HCT116 (cell line): ENCODE data around the gene C4orf51. TPM values are rescaled to one million over a fixed set of nuclear protein-coding genes. Genes with fewer than 3 reads are reported as not detected.

Experiments
- ATAC-seq: fragments of 200-7000 bp; cut with Tn5 transposase; 2 replicates; pipeline ENCODE4 v1.9.1; 2020; ENCODE audit warnings: mild to moderate bottlenecking, moderate library complexity
- BruUV-seq: library from RNA; stranded (reverse); fragments of 400-500 nt; replicated peaks from 2 replicates; lab custom pipeline; 2021; lab: Mats Ljungman, UMichigan
- CTCF ChIA-PET: fragments of 300-600 bp; sonication (Branson Sonifier 250); formaldehyde crosslinking; loops from one replicate; lab custom pipeline; 2021; ENCODE audit warnings: antibody characterized with exemption; lab: Charles Lee
- POLR2A ChIA-PET: fragments of 300-600, 350-600 bp; sonication (Branson Sonifier 250); formaldehyde crosslinking; loops from one replicate; lab custom pipeline; 2021; ENCODE audit warnings: antibody characterized with exemption; lab: Charles Lee
- RAD21 ChIA-PET, 2 experiments: fragments of 300-600 bp; sonication (Branson Sonifier 250); formaldehyde crosslinking; loops; one replicate each; lab custom pipeline; 2023; ENCODE audit warnings: low total read pairs in 2 of 2; ENCODE audit not compliant: uncharacterized antibody in 2 of 2, unreplicated experiment in 2 of 2, low non-redundant PET in 1 of 2; lab: Charles Lee
- DNase-seq: peaks from one replicate; pipeline ENCODE4 v3.0.0-alpha.2; 2010; ENCODE audit warnings: low read depth, low spot score
- H2AFZ ChIP-seq: fragments of 200-600 bp; shearing (Covaris generic), sonication (generic); 2 replicates; pipeline ENCODE4 v1.6.1; 2017; ENCODE audit warnings: low read depth, mixed run types, mixed read lengths, antibody characterized with exemption, low read length; ENCODE audit not compliant: poor library complexity, severe bottlenecking
- H3K27ac ChIP-seq: 2 replicates; pipeline ENCODE4 v1.5.1; 2012; ENCODE audit warnings: low read depth, low read length
- H3K27me3 ChIP-seq: fragments of 200-600 bp; sonication (generic); 2 replicates; pipeline ENCODE4 v1.6.1; 2016; ENCODE audit warnings: mixed run types, low read length, mixed read lengths; ENCODE audit not compliant: insufficient read depth
- H3K36me3 ChIP-seq, 2 experiments: fragments of 200-500 bp in 1 of 2; fragments of 200-600 bp in 1 of 2; sonication (Bioruptor generic) in 1 of 2; sonication (generic) in 1 of 2; 2 replicates each; pipeline versions ENCODE4 v1.5.1 to v1.6.1; 2014 to 2016; ENCODE audit warnings: low read length in 2 of 2, inconsistent platforms in 1 of 2, mixed read lengths in 1 of 2, mixed run types in 1 of 2; ENCODE audit not compliant: insufficient read depth in 2 of 2, control insufficient read depth in 1 of 2
- H3K4me1 ChIP-seq, 2 experiments: fragments of 200-600 bp in 1 of 2; sonication (generic) in 1 of 2; 2 replicates each; pipeline versions ENCODE4 v1.5.1 to v1.6.1; 2012 to 2017; ENCODE audit warnings: low read length in 2 of 2, inconsistent platforms in 1 of 2, mild to moderate bottlenecking in 1 of 2, mixed read lengths in 1 of 2, mixed run types in 1 of 2, moderate library complexity in 1 of 2; ENCODE audit not compliant: insufficient read depth in 2 of 2, control insufficient read depth in 1 of 2
- H3K4me2 ChIP-seq: fragments of 200-600 bp; sonication (generic); 2 replicates; pipeline ENCODE4 v1.6.1; 2017; ENCODE audit warnings: mixed run types, low read length, mixed read lengths
- H3K4me3 ChIP-seq, 2 experiments: fragments of 200-600 bp in 1 of 2; sonication (generic) in 1 of 2; replicated peaks in 1 of 2; 2 replicates each; pipeline ENCODE4 v1.5.1; 2011 to 2016; ENCODE audit warnings: low read length in 2 of 2, control low read depth in 1 of 2, low read depth in 1 of 2, mild to moderate bottlenecking in 1 of 2, mixed read lengths in 1 of 2, mixed run types in 1 of 2
- H3K79me2 ChIP-seq: fragments of 200-600 bp; sonication (generic); 2 replicates; pipeline ENCODE4 v1.6.1; 2017; ENCODE audit warnings: mild to moderate bottlenecking, mixed run types, low read length, moderate library complexity, mixed read lengths; ENCODE audit not compliant: insufficient read depth
- H3K9ac ChIP-seq: fragments of 200-600 bp; sonication (generic); 2 replicates; pipeline ENCODE4 v1.6.1; 2016; ENCODE audit warnings: low read length, mixed read lengths
- H3K9me2 ChIP-seq: fragments of 200-600 bp; sonication (generic), shearing (Covaris generic); 2 replicates; pipeline ENCODE4 v1.6.1; 2017; ENCODE audit warnings: mixed run types, mild to moderate bottlenecking, moderate library complexity; ENCODE audit not compliant: insufficient read depth
- H3K9me3 ChIP-seq, 2 experiments: fragments of 200-500 bp in 1 of 2; fragments of 200-600 bp in 1 of 2; sonication (Bioruptor generic) in 1 of 2; sonication (generic) in 1 of 2; 2 replicates each; pipeline ENCODE4 v1.6.1; 2014 to 2017; ENCODE audit warnings: low read length in 2 of 2, mixed read lengths in 2 of 2, inconsistent platforms in 1 of 2, low read depth in 1 of 2, mild to moderate bottlenecking in 1 of 2, mixed run types in 1 of 2, moderate library complexity in 1 of 2; ENCODE audit not compliant: control insufficient read depth in 1 of 2, insufficient read depth in 1 of 2
- H4K20me1 ChIP-seq: fragments of 200-600 bp; sonication (generic), shearing (Covaris generic); 2 replicates; pipeline ENCODE4 v1.6.1; 2017; ENCODE audit warnings: mixed run types, mild to moderate bottlenecking, moderate library complexity; ENCODE audit not compliant: insufficient read depth
- CBX3 ChIP-seq: IDR thresholded peaks from 2 replicates; pipeline ENCODE4 v1.6.1; 2012; ENCODE audit warnings: low read depth
- CEBPB ChIP-seq: IDR thresholded peaks from 2 replicates; pipeline ENCODE4 v1.6.1; 2012; ENCODE audit warnings: low read depth
- EGR1 ChIP-seq: IDR thresholded peaks from 2 replicates; pipeline ENCODE4 v1.6.1; 2012; ENCODE audit warnings: low read depth
- EZH2phosphoT487 ChIP-seq: fragments of 200-600 bp; IDR thresholded peaks from 2 replicates; pipeline ENCODE4 v1.6.1; 2018; ENCODE audit warnings: antibody characterized with exemption, borderline replicate concordance
- POLR2A ChIP-seq: IDR thresholded peaks from 2 replicates; pipeline ENCODE4 v1.7.0; 2011; ENCODE audit warnings: borderline replicate concordance; ENCODE audit not compliant: insufficient read depth, insufficient read length; ENCODE audit errors: extremely low read depth
- POLR2AphosphoS5 ChIP-seq: IDR thresholded peaks from 2 replicates; pipeline ENCODE4 v1.6.1; 2011; ENCODE audit warnings: mild to moderate bottlenecking, low read depth, low read length, moderate library complexity
- RAD21 ChIP-seq: IDR thresholded peaks from 2 replicates; pipeline ENCODE4 v1.6.1; 2012; ENCODE audit warnings: low read depth, mild to moderate bottlenecking
- REST ChIP-seq: IDR thresholded peaks from 2 replicates; pipeline ENCODE4 v1.6.1; 2012; ENCODE audit warnings: low read depth
- SRF ChIP-seq: IDR thresholded peaks from 2 replicates; pipeline ENCODE4 v1.6.1; 2012; ENCODE audit warnings: low read depth
- TCF7L2 ChIP-seq: IDR thresholded peaks from 2 replicates; pipeline ENCODE4 v1.7.0; 2011; ENCODE audit warnings: borderline replicate concordance, inconsistent platforms; ENCODE audit not compliant: insufficient read depth, insufficient read length; ENCODE audit errors: extremely low read depth
- YY1 ChIP-seq: IDR thresholded peaks from 2 replicates; pipeline ENCODE4 v1.6.1; 2011; ENCODE audit warnings: low read length, low read depth, moderate library complexity, mild to moderate bottlenecking; ENCODE audit not compliant: insufficient replicate concordance; ENCODE audit errors: extremely low read depth
- intact Hi-C: fragments of 100-400 bp; cut with micrococcal nuclease; formaldehyde crosslinking; loops from 2 replicates; pipeline ENCODE4 v1.10.0; 2022
- total RNA-seq: library from RNA; stranded (reverse); gene quantifications from one replicate; pipeline ENCODE4 v1.2.1, GENCODE V29; 2021; ENCODE audit not compliant: unreplicated experiment
- TF ChIP-seq, protein P1 (sequence below), 3 experiments: fragments of 200-600 bp in 1 of 3; sonication (generic) in 1 of 3; IDR thresholded peaks in 2 of 3; conservative IDR thresholded peaks in 1 of 3; 2 replicates each; pipeline ENCODE4 v1.5.1; 2012 to 2017; ENCODE audit warnings: low read depth in 2 of 3, low read length in 2 of 3, antibody characterized with exemption in 1 of 3, borderline replicate concordance in 1 of 3, control low read depth in 1 of 3, mild to moderate bottlenecking in 1 of 3, mixed read lengths in 1 of 3, mixed run types in 1 of 3, moderate library complexity in 1 of 3; ENCODE audit not compliant: insufficient read depth in 1 of 3
- TF ChIP-seq, protein P2 (sequence below): IDR thresholded peaks from 2 replicates; pipeline ENCODE4 v1.6.1; 2012

C4orf51 gene
- total RNA-seq, 1 experiment from 2014 or later = not detected

DNA sequence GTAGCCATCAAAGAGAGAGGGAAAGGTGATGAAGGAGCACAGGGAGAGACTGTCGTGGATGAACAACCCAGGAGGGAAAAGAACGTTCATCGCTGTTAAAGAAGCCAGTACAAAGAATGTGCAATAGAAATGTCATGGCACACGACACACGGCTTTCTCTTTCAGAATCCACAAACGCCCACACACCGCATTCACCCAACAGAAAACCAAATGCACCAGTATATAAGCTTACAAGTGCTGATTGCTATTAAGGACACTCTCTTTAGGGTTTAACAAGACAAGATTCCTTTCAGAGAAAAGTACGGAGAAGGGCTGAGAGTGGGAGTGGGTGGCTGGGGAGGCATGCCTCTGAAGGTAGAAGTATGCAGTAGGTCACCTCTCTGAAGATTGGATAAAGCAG is 80.2 kb downstream of the C4orf51 start (continued):
- TF ChIP-seq SRF (no peak), POLR2A (no peak), REST (no peak), CBX3 (no peak), RAD21 (no peak), POLR2AphosphoS5 (no peak), EGR1 (no peak)

DNA sequence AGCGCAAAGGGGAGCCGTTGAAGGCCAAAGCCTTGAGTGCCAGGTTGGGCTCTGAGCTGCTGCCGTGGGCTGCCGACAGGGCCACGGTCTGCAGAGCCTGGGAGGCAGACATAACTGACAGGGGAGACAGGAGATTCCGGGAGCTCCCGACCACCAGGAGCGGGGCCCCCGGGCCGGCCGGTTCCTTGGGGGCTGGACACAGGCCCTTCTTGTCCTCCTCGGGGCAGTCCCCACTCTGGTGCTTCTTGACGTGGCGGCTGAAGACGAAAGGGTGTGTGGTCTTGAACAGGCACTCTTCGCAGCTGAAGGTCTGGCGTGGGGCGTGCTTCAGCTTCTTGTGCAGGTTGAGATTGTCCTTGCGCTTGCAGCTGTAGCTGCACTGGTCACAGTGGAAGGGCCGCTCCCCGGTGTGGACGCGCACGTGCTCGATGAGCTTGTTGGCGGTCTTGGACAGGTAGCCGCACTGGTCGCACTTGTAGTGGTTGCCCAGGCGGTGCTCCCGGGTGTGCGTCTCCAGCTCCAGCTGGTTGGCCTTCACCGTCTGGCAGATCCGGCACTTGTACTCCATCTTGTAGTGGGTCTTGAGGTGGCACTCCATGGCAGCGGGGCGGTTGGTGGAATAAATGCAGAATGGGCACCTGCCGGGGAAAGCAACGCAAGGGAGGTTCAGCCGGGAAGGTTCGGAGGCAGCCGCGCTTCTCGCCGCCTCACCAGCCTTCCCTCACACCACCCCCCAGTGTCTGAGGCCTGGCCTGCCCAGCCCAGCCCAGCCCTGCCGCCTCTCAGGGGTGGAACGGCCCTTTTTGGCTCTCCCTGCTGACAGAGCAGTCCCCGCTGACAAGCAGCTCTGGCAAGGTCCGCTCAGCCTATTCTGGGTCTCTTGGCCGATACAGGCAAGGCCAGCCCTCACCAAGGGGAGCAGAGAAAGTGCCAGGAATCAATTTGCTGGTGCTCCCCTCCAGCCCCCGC is 81.3 kb downstream of the C4orf51 start:
- no peaks in the 10 kb centered on the region for H3K4me1 ChIP-seq
- ChIA-PET POLR2A (no interaction called here), CTCF (no interaction called here), RAD21 (no interaction called here)
- ATAC-seq (no peak), DNase-seq (no peak)
- H3K4me2 ChIP-seq = no peak overlapping the region
- no peak overlapping the region for H3K27ac ChIP-seq
- H3K9me3 ChIP-seq = no peaks in the 10 kb centered on the region
- H3K79me2 ChIP-seq = no peaks in the 10 kb centered on the region
- peaks cover 5 to 16% of the 10 kb centered on the region in 2 experiments; a peak in 2 of 4 replicates for H3K36me3 ChIP-seq
- H3K4me3 ChIP-seq = no peak overlapping the region
- H3K9ac ChIP-seq = no peak overlapping the region
- no peaks in the 10 kb centered on the region for H3K27me3 ChIP-seq
- no peaks in the 10 kb centered on the region for H3K9me2 ChIP-seq
- no peaks in the 10 kb centered on the region for H4K20me1 ChIP-seq
- intact Hi-C loops = no loop called here
- no TSS peak for BruUV-seq
- H2AFZ ChIP-seq = no peak overlapping the region
- TF ChIP-seq EZH2phosphoT487 (no peak), REST (no peak), CEBPB (no peak), POLR2A (no peak), YY1 (no peak), SRF (no peak), CBX3 (no peak), TCF7L2 (no peak)
- TF ChIP-seq, protein P1, sequence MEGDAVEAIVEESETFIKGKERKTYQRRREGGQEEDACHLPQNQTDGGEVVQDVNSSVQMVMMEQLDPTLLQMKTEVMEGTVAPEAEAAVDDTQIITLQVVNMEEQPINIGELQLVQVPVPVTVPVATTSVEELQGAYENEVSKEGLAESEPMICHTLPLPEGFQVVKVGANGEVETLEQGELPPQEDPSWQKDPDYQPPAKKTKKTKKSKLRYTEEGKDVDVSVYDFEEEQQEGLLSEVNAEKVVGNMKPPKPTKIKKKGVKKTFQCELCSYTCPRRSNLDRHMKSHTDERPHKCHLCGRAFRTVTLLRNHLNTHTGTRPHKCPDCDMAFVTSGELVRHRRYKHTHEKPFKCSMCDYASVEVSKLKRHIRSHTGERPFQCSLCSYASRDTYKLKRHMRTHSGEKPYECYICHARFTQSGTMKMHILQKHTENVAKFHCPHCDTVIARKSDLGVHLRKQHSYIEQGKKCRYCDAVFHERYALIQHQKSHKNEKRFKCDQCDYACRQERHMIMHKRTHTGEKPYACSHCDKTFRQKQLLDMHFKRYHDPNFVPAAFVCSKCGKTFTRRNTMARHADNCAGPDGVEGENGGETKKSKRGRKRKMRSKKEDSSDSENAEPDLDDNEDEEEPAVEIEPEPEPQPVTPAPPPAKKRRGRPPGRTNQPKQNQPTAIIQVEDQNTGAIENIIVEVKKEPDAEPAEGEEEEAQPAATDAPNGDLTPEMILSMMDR (IDR thresholded peaks at IDR 0.05 in 2 of 3, conservative IDR thresholded peaks at IDR 0.05 in 1 of 3; ENCODE audit: borderline replicate concordance in 1 of 3, insufficient read depth in 1 of 3, low read depth in 2 of 3, low read length in 2 of 3) = no peak
- TF ChIP-seq, protein P2, sequence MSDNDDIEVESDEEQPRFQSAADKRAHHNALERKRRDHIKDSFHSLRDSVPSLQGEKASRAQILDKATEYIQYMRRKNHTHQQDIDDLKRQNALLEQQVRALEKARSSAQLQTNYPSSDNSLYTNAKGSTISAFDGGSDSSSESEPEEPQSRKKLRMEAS = no peak
